ENCODE data around the gene EMC10. TPM values are rescaled to one million over a fixed set of nuclear protein-coding genes. Genes with fewer than 3 reads are reported as not detected.

The EMC10 gene
- total and polyA plus RNA-seq, 10 of the 15 experiments (the other 5 are each of a cell fraction or from before 2014, with no cell fraction given), result 2.5 to 77.3 (median 20.3) TPM

DNA sequence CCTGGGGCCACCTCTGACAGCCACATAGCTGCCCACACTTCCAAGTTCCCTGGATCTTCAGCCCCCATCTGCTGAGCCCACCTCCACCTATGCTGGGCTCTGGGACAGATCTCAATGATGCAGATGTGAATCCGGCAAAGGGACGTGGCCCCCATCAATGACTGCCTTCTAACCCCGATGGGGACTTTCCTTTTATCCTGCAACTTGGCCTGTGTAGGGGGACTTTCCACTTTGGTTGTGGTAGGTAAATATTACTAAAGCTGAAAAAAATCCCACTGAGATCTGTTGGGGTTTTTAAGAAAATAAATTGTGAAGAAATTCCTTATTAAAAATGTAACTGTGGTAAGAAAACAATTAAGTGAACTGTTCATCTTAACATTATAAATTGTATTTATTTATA is 58.2 kb downstream of the EMC10 start (continued):
- TF ChIP-seq, protein P1, sequence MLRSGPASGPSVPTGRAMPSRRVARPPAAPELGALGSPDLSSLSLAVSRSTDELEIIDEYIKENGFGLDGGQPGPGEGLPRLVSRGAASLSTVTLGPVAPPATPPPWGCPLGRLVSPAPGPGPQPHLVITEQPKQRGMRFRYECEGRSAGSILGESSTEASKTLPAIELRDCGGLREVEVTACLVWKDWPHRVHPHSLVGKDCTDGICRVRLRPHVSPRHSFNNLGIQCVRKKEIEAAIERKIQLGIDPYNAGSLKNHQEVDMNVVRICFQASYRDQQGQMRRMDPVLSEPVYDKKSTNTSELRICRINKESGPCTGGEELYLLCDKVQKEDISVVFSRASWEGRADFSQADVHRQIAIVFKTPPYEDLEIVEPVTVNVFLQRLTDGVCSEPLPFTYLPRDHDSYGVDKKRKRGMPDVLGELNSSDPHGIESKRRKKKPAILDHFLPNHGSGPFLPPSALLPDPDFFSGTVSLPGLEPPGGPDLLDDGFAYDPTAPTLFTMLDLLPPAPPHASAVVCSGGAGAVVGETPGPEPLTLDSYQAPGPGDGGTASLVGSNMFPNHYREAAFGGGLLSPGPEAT (IDR thresholded peaks at IDR 0.05; ENCODE audit: low read depth), result peak; percentile 78
- TF ChIP-seq IKZF1 (conservative IDR thresholded peaks at IDR 0.05) (0 out of 2 replicates have a peak, but pooled peaks have one; percentile 31), ZBED1 (IDR thresholded peaks at IDR 0.05; ENCODE audit: borderline replicate concordance) (no peak), RUNX3 (IDR thresholded peaks at IDR 0.05; ENCODE audit: low read length) (peak; percentile 63; the same call in 1 of the 2 replicates), ZNF217 (IDR thresholded peaks at IDR 0.05) (no peak), ZNF384 (IDR thresholded peaks at IDR 0.05; ENCODE audit: borderline replicate concordance, low read depth, low read length) (no peak), DPF2 (IDR thresholded peaks at IDR 0.05) (0 out of 2 replicates have a peak, but pooled peaks have one; percentile 9), TAF1 (IDR thresholded peaks at IDR 0.05; ENCODE audit: borderline replicate concordance, low read depth, low read length) (no peak), POLR2AphosphoS5 (IDR thresholded peaks at IDR 0.05; ENCODE audit: low read length) (no peak), EGR1 (IDR thresholded peaks at IDR 0.05; ENCODE audit: borderline replicate concordance in 1 of 2, low read depth in 2 of 2, low read length in 2 of 2) (no peak), PML (IDR thresholded peaks at IDR 0.05; ENCODE audit: low read length) (no peak)
- TF ChIP-seq, protein P2, sequence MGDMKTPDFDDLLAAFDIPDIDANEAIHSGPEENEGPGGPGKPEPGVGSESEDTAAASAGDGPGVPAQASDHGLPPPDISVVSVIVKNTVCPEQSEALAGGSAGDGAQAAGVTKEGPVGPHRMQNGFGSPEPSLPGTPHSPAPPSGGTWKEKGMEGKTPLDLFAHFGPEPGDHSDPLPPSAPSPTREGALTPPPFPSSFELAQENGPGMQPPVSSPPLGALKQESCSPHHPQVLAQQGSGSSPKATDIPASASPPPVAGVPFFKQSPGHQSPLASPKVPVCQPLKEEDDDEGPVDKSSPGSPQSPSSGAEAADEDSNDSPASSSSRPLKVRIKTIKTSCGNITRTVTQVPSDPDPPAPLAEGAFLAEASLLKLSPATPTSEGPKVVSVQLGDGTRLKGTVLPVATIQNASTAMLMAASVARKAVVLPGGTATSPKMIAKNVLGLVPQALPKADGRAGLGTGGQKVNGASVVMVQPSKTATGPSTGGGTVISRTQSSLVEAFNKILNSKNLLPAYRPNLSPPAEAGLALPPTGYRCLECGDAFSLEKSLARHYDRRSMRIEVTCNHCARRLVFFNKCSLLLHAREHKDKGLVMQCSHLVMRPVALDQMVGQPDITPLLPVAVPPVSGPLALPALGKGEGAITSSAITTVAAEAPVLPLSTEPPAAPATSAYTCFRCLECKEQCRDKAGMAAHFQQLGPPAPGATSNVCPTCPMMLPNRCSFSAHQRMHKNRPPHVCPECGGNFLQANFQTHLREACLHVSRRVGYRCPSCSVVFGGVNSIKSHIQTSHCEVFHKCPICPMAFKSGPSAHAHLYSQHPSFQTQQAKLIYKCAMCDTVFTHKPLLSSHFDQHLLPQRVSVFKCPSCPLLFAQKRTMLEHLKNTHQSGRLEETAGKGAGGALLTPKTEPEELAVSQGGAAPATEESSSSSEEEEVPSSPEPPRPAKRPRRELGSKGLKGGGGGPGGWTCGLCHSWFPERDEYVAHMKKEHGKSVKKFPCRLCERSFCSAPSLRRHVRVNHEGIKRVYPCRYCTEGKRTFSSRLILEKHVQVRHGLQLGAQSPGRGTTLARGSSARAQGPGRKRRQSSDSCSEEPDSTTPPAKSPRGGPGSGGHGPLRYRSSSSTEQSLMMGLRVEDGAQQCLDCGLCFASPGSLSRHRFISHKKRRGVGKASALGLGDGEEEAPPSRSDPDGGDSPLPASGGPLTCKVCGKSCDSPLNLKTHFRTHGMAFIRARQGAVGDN (IDR thresholded peaks at IDR 0.05), result no peak
- TF ChIP-seq, protein P3, sequence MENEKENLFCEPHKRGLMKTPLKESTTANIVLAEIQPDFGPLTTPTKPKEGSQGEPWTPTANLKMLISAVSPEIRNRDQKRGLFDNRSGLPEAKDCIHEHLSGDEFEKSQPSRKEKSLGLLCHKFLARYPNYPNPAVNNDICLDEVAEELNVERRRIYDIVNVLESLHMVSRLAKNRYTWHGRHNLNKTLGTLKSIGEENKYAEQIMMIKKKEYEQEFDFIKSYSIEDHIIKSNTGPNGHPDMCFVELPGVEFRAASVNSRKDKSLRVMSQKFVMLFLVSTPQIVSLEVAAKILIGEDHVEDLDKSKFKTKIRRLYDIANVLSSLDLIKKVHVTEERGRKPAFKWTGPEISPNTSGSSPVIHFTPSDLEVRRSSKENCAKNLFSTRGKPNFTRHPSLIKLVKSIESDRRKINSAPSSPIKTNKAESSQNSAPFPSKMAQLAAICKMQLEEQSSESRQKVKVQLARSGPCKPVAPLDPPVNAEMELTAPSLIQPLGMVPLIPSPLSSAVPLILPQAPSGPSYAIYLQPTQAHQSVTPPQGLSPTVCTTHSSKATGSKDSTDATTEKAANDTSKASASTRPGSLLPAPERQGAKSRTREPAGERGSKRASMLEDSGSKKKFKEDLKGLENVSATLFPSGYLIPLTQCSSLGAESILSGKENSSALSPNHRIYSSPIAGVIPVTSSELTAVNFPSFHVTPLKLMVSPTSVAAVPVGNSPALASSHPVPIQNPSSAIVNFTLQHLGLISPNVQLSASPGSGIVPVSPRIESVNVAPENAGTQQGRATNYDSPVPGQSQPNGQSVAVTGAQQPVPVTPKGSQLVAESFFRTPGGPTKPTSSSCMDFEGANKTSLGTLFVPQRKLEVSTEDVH (IDR thresholded peaks at IDR 0.05; ENCODE audit: low read depth, partially characterized antibody), result no peak
- TF ChIP-seq, protein P4, sequence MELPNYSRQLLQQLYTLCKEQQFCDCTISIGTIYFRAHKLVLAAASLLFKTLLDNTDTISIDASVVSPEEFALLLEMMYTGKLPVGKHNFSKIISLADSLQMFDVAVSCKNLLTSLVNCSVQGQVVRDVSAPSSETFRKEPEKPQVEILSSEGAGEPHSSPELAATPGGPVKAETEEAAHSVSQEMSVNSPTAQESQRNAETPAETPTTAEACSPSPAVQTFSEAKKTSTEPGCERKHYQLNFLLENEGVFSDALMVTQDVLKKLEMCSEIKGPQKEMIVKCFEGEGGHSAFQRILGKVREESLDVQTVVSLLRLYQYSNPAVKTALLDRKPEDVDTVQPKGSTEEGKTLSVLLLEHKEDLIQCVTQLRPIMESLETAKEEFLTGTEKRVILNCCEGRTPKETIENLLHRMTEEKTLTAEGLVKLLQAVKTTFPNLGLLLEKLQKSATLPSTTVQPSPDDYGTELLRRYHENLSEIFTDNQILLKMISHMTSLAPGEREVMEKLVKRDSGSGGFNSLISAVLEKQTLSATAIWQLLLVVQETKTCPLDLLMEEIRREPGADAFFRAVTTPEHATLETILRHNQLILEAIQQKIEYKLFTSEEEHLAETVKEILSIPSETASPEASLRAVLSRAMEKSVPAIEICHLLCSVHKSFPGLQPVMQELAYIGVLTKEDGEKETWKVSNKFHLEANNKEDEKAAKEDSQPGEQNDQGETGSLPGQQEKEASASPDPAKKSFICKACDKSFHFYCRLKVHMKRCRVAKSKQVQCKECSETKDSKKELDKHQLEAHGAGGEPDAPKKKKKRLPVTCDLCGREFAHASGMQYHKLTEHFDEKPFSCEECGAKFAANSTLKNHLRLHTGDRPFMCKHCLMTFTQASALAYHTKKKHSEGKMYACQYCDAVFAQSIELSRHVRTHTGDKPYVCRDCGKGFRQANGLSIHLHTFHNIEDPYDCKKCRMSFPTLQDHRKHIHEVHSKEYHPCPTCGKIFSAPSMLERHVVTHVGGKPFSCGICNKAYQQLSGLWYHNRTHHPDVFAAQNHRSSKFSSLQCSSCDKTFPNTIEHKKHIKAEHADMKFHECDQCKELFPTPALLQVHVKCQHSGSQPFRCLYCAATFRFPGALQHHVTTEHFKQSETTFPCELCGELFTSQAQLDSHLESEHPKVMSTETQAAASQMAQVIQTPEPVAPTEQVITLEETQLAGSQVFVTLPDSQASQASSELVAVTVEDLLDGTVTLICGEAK (IDR thresholded peaks at IDR 0.05; ENCODE audit: borderline replicate concordance), result no peak
